ENCODE data around the gene TRIM34. TPM values are rescaled to one million over a fixed set of nuclear protein-coding genes. Genes with fewer than 3 reads are reported as not detected.

TRIM34 gene
- total RNA-seq, 1 experiment from 2014 or later = 0.66 TPM

- TF ChIP-seq PRDM15 (CRISPR knock-in tag; IDR thresholded peaks at IDR 0.05) = no peak
Observed at GRCh38 chr11:5691964-5692361, 67.2 kb downstream of the TRIM34 start (continued).

Other genes with a start within 250 kb of the TRIM34 start
- 0.05 TPM in 1 of 3 replicates, not detected in the others for gene OR51M1, start 241.2 kb upstream of the TRIM34 start, total RNA-seq (2021)
- not detected in 3 replicates for gene OR51Q1, start 202.9 kb upstream of the TRIM34 start, total RNA-seq (2021)
- gene OR51I1, start 183.5 kb upstream of the TRIM34 start, total RNA-seq (2021) = not detected in 3 replicates
- not detected in 3 replicates for gene OR51I2, start 175.7 kb upstream of the TRIM34 start, total RNA-seq (2021)
- not detected in 3 replicates for gene OR52D1, start 136.3 kb upstream of the TRIM34 start, total RNA-seq (2021)
- gene UBQLN3, start 115.0 kb upstream of the TRIM34 start, total RNA-seq (2021) = not detected in 3 replicates
- 0.14 to 0.24 TPM in 2 of 3 replicates, not detected in the other for gene UBQLNL, start 108.3 kb upstream of the TRIM34 start, total RNA-seq (2021)
- not detected in 3 replicates for gene OR52H1, start 76.5 kb upstream of the TRIM34 start, total RNA-seq (2021)
- not detected in 3 replicates for gene OR52B6, start 44.1 kb upstream of the TRIM34 start, total RNA-seq (2021)
- gene TRIM6, start 28.4 kb upstream of the TRIM34 start, total RNA-seq (2021) = 25.4 to 30.2 TPM (median 30.0 TPM) in 3 replicates
- 31.8 to 35.3 TPM (median 32.8 TPM) in 3 replicates for gene TRIM5, start 60.1 kb downstream of the TRIM34 start, total RNA-seq (2021)
- 69.1 to 78.9 TPM (median 75.9 TPM) in 3 replicates for gene TRIM22, start 64.8 kb downstream of the TRIM34 start, total RNA-seq (2021)
- 0.09 to 0.17 TPM (median 0.11 TPM) in 3 replicates for gene OR56B1, start 111.4 kb downstream of the TRIM34 start, total RNA-seq (2021)
- 0.23 to 0.52 TPM (median 0.44 TPM) in 3 replicates for gene OR52N4, start 129.2 kb downstream of the TRIM34 start, total RNA-seq (2021)
- gene OR52N5, start 158.4 kb downstream of the TRIM34 start, total RNA-seq (2021) = 0.07 TPM in 1 of 3 replicates, not detected in the others
- gene OR52N1, start 166.3 kb downstream of the TRIM34 start, total RNA-seq (2021) = 0.07 TPM in 1 of 3 replicates, not detected in the others
- gene OR52N2, start 183.9 kb downstream of the TRIM34 start, total RNA-seq (2021) = 0.25 to 0.34 TPM in 2 of 3 replicates, not detected in the other
- not detected in 3 replicates for gene OR52E6, start 216.9 kb downstream of the TRIM34 start, total RNA-seq (2021)
- gene OR52E8, start 232.7 kb downstream of the TRIM34 start, total RNA-seq (2021) = not detected in 3 replicates